ENCODE measurements around the gene FAM216B. TPM values are rescaled to one million over a fixed set of nuclear protein-coding genes. Genes with fewer than 3 reads are reported as not detected.

The FAM216B gene
- total RNA-seq, 2 donors from 2014 or later, result not detected

DNA sequence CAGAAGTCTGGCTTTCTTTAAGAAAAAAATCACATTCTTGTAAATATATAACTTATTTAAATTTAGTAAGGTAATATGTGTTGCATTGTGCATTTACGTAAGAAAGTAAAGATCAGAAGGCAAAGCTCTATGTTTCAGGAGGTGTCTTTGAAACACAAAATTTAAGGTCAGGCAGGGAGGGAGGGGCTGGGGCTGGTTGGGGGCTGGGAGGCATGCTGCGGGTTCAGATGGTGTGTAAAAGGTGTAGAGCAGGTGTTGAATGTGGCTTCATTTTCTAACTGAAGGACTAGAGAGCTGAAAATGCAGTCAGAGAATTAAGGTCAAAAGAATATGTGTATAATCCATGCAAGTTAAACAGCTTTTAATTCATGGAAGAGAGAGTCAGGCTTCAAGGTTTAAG, 14.3 kb downstream of the FAM216B start:
- ATAC-seq (no peak), DNase-seq (no peak)
- Mint-ChIP-seq H3K27ac (no peak overlapping the region), H3K27me3 (peaks cover 21% of the 10 kb centered on the region), H3K36me3 (ENCODE audit: low read depth) (no peaks in the 10 kb centered on the region), H3K4me1 (no peaks in the 10 kb centered on the region), H3K4me3 (no peak overlapping the region)
- H3K9me3 ChIP-seq (ENCODE audit: control insufficient read depth, low read length, poor library complexity, severe bottlenecking), result no peaks in the 10 kb centered on the region

DNA sequence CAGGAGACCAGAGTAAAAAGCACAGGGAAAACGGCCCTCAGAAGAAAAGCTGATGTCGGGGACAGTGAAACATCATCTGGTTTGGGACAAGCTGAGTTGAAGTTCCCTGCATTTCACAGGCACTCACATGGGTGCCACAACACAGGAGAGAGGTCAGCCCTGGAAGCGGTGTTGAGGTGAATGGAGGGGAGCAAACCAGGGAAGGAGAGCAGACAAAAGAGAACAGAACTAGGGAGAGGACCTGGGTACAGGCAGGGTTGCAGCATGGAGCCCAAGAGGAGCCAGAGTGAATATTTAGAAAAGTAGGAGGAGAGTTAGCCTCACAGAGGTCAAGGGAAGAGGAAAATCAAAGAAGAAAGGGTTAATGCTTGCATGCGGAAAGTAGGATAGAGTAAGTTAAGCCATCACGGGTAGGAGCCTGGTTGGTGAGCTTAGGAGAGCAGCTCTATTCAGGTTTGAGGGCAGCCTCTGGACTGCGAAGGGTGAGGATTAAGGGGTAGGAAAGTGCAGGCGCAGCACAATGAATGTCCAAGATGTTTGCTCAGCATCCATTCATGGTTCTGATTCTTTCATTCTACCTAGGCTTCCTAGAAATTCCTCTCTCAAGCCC, 15.5 kb downstream of the FAM216B start:
- Mint-ChIP-seq H3K4me3 (no peak overlapping the region), H3K27ac (no peak overlapping the region)
- ATAC-seq, result no peak

DNA sequence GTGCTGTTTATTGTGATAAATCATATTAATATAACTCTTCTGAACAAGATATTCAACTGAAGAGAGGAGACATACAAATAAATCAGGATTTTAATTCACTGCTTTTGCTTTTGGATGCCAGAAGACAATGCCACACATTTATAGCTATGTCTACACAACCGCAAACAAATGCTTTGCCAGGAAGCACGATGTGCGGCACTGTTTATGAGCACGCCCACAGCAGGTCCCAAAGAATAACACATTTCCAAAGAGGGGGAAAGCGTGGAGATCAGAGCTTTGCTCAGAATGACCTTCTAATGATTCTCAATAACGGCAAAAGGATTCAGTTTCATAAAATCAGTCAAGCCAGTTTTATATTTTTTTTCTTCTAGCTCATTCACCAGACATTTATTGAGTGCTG, 16.7 kb downstream of the FAM216B start:
- no peak overlapping the region for H3K4me3 Mint-ChIP-seq
- no peak overlapping the region for H3K27ac Mint-ChIP-seq
- H3K9me3 ChIP-seq (ENCODE audit: control insufficient read depth, low read length, poor library complexity, severe bottlenecking), result no peaks in the 10 kb centered on the region
- H3K4me1 Mint-ChIP-seq, result no peaks in the 10 kb centered on the region
- ATAC-seq (no peak), DNase-seq (no peak)
- H3K36me3 Mint-ChIP-seq (ENCODE audit: low read depth), result no peaks in the 10 kb centered on the region
- H3K27me3 Mint-ChIP-seq, result peaks cover 21% of the 10 kb centered on the region

More for the DNA sequence above, 15.5 kb downstream of the FAM216B start:
- Mint-ChIP-seq H3K27me3 (peaks cover 21% of the 10 kb centered on the region), H3K4me1 (no peaks in the 10 kb centered on the region), H3K36me3 (ENCODE audit: low read depth) (no peaks in the 10 kb centered on the region)
- H3K9me3 ChIP-seq (ENCODE audit: control insufficient read depth, low read length, poor library complexity, severe bottlenecking), result no peaks in the 10 kb centered on the region
- DNase-seq, result no peak

DNA sequence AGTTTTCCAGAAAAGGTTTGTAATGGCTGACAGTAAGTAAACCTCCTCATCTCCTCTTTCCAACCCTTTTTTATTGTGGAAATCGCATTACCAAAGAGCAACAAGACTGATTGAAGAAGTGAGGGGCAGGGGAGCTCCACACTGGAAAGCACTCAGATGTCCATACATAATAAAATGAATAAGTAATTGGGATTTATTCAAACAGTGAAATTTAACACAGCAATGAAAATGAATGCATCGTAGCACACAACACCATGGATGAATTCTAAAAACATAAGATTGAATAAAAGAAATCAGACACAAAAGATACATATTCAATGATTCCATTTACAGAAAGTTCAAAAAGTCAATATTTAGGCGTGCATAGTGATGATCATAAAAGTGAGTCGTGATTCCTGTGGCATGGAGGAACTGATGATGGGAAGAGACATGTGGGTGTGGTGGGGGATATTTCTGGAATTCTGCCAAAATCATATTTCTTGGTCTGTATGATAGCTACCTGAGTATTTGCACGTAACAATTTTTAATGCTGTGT, 18.8 kb downstream of the FAM216B start:
- Mint-ChIP-seq H3K4me3 (no peak overlapping the region), H3K27ac (no peak overlapping the region), H3K36me3 (ENCODE audit: low read depth) (no peaks in the 10 kb centered on the region), H3K27me3 (peaks cover 15% of the 10 kb centered on the region), H3K4me1 (no peaks in the 10 kb centered on the region)
- ATAC-seq (no peak), DNase-seq (no peak)
- H3K9me3 ChIP-seq (ENCODE audit: control insufficient read depth, low read length, poor library complexity, severe bottlenecking), result no peaks in the 10 kb centered on the region

DNA sequence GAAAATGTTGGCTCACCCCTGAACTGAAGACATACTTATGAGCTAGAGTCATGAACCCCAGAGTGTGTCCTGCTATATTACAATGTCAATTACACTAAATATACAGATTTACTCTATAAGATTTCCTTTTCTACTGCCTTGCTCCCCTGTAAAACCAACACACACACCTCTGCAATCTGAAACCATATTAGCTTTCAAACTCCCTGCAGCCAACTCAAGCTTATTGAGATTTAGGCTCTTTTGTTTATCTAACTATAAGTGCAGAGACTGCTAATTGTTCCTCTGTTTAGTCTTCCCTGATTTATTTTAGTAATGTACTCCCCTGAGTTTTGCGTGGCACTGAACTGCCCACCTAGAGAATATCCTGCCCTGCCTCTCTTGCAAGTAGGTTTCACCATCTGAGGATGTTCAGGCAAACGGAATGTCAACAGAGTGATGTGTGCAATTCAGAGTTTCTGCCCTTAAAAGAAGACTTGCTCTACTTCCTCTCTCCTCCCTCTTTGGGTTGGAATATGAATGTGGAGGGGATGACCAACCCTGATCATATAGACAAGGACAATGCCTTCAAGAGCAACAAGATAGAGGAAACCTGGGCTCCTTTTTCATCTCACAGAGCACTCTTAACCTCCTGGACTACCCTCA, 22.3 kb downstream of the FAM216B start:
- Mint-ChIP-seq H3K36me3 (ENCODE audit: low read depth) (no peaks in the 10 kb centered on the region), H3K4me3 (no peak overlapping the region), H3K27me3 (peaks cover 5% of the 10 kb centered on the region), H3K27ac (no peak overlapping the region), H3K4me1 (no peaks in the 10 kb centered on the region)
- ATAC-seq, result no peak
- H3K9me3 ChIP-seq (ENCODE audit: control insufficient read depth, low read length, poor library complexity, severe bottlenecking), result no peaks in the 10 kb centered on the region
- DNase-seq, result no peak

DNA sequence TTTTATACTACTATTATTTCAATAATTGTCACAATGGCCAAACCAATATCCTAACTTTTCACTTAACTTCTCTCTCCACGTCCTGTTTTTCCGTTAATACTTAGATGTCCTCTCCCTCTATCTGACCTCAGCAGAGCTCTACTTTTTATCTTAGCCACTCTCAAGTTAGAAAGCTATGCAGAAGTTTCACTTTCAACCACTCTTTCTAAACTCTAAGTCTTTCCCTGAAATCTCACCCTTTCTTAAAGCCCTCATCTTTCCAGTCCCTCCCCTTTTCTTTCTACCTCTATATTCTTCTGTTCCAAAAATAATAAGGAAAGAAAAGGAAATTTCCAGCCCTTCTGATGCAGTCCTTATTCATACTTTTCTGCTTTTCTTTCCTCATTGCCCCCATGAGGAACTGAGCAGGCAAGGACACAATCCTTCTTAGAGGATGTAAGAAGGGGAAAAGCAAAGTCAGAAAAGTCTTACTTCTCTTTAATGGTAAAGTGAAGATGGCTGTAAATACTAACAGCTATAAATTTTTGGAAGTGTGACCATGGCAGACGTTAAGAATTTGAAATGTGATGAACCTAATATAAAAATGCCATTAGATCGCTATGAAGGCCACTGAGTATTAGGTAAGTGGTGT, 23.0 kb downstream of the FAM216B start:
- no peak for ATAC-seq
- H3K9me3 ChIP-seq (ENCODE audit: control insufficient read depth, low read length, poor library complexity, severe bottlenecking), result no peaks in the 10 kb centered on the region
- Mint-ChIP-seq H3K27me3 (peaks cover 12% of the 10 kb centered on the region), H3K4me1 (no peaks in the 10 kb centered on the region), H3K4me3 (no peak overlapping the region), H3K27ac (no peak overlapping the region), H3K36me3 (ENCODE audit: low read depth) (no peaks in the 10 kb centered on the region)
- DNase-seq, result no peak

DNA sequence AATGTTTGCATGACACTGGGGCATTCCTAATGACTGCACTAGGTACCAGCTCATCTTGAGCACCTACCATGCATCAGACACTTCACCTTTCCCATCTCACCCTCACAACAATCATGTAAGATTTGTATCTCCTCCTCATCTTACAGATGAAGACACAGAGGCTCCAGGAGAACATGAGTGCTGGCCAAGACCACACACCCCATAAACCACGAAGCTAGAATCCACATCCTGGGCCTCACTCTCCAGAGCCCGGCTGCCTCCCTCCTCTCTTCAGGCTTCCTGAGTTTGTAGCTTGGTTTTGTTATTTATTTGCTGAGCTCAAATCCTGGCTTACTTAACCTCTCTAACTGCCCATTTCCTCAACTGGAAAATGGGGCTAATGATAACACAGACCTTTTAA, 25.9 kb downstream of the FAM216B start:
- H3K9me3 ChIP-seq (ENCODE audit: control insufficient read depth, low read length, poor library complexity, severe bottlenecking), result no peaks in the 10 kb centered on the region
- DNase-seq (no peak), ATAC-seq (no peak)
- H3K4me1 Mint-ChIP-seq, result no peaks in the 10 kb centered on the region
- peaks cover 20% of the 10 kb centered on the region for H3K27me3 Mint-ChIP-seq
- H3K4me3 Mint-ChIP-seq, result no peak overlapping the region
- no peaks in the 10 kb centered on the region for H3K36me3 Mint-ChIP-seq (ENCODE audit: low read depth)
- H3K27ac Mint-ChIP-seq, result no peak overlapping the region

DNA sequence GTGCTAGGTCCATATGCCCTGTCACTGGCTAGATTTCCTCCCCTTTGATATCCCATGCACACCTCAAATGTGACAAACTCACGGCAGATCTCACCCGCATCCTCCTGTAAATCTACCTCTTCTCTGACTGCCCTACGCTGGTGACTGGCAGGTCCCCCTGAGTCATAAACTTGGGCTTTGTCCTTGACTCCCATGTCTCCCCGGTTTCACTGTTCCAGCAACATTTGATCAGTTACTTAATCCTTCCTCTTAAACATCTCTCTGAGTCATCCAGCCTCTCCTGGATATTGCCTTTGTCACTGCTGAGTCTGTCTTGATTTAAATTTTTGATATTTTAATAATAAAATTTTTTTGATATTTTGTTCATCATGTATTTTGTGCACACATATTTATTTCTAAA, 26.5 kb downstream of the FAM216B start:
- H3K9me3 ChIP-seq (ENCODE audit: control insufficient read depth, low read length, poor library complexity, severe bottlenecking), result no peaks in the 10 kb centered on the region
- ATAC-seq (no peak), DNase-seq (no peak)
- H3K36me3 Mint-ChIP-seq (ENCODE audit: low read depth), result no peaks in the 10 kb centered on the region
- H3K4me1 Mint-ChIP-seq, result no peaks in the 10 kb centered on the region
- H3K27me3 Mint-ChIP-seq, result peaks cover 20% of the 10 kb centered on the region
- no peak overlapping the region for H3K4me3 Mint-ChIP-seq
- H3K27ac Mint-ChIP-seq, result no peak overlapping the region

DNA sequence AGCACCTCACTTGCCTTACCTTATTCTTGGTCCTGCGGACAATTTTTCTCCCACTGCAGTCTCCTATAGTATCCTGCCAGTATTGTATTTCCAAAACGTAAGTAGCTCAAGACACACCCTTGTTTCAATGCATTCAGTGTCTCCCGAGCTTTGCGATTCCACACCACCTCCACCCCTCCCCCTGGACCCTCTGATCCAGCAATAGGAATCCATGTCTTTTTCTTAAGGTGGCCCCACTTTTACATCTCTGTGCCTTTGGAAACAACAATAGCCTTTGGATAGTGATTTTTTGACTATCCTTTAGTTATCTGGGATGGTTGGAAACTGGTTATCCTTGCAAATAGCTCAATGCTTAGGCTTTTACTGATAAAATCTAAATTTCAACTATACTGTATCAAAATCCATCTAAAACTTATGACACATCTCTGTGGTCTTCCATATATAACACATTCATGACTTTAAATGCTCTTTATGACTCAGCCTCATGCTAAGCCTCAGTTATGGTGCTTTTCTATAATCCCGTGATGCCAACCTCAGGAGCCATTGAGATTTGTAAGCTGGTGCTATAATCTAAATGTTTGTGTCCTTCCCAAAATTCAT, 27.1 kb downstream of the FAM216B start:
- Mint-ChIP-seq H3K27me3 (peaks cover 20% of the 10 kb centered on the region), H3K4me3 (no peak overlapping the region), H3K4me1 (no peaks in the 10 kb centered on the region), H3K36me3 (ENCODE audit: low read depth) (no peaks in the 10 kb centered on the region), H3K27ac (no peak overlapping the region)
- ATAC-seq (no peak), DNase-seq (no peak)
- H3K9me3 ChIP-seq (ENCODE audit: control insufficient read depth, low read length, poor library complexity, severe bottlenecking), result peaks cover 2% of the 10 kb centered on the region

DNA sequence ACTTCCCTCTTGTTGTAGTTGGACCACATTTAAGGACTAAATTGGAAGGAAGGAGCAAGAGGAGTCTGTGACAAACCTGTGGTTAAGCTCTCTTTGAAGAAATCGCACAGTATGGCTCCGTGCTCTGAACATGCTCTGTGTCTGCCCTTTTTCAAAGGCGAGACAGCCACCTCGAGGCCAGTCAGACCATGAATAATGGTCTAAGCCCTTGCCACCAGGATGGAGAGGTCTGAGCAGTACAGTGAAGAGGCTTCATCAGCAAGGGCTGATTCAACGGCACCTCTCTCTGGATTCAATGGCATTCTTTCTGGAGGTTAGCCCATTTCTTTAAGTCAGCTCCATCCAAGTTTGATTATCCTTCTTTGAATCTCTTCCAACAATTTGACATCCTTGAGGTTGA, 30.9 kb downstream of the FAM216B start:
- no peak overlapping the region for H3K4me3 Mint-ChIP-seq
- DNase-seq, result no peak
- H3K27me3 Mint-ChIP-seq, result peaks cover 44% of the 10 kb centered on the region
- peaks cover 2% of the 10 kb centered on the region for H3K9me3 ChIP-seq (ENCODE audit: control insufficient read depth, low read length, poor library complexity, severe bottlenecking)
- ATAC-seq, result no peak
- no peak overlapping the region for H3K27ac Mint-ChIP-seq
- H3K4me1 Mint-ChIP-seq, result no peaks in the 10 kb centered on the region
- H3K36me3 Mint-ChIP-seq (ENCODE audit: low read depth), result peaks cover 2% of the 10 kb centered on the region

DNA sequence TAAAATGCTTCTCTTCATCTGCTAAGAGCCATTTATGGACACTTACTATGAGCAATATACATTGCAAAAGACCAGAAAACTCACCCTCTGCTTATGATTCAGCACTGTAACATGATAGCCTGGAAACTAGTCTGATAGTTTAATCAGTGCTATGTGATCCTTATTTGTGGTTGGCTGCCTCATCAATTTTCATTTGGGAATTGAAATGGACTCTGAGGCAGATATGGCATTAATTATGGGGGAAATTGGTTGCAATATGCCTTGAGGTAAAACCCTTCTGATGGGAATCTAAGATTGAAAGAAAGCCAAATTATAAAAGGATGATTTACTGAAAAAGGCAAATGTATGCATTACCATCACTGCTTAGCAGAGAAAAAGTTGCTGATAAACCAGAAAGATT, 33.5 kb downstream of the FAM216B start:
- H3K27ac Mint-ChIP-seq, result no peak overlapping the region
- H3K36me3 Mint-ChIP-seq (ENCODE audit: low read depth), result peaks cover 4% of the 10 kb centered on the region
- ATAC-seq, result no peak
- H3K4me1 Mint-ChIP-seq, result no peaks in the 10 kb centered on the region
- H3K9me3 ChIP-seq (ENCODE audit: control insufficient read depth, low read length, poor library complexity, severe bottlenecking), result peaks cover 2% of the 10 kb centered on the region
- no peak overlapping the region for H3K4me3 Mint-ChIP-seq
- peaks cover 35% of the 10 kb centered on the region for H3K27me3 Mint-ChIP-seq
- DNase-seq, result no peak

DNA sequence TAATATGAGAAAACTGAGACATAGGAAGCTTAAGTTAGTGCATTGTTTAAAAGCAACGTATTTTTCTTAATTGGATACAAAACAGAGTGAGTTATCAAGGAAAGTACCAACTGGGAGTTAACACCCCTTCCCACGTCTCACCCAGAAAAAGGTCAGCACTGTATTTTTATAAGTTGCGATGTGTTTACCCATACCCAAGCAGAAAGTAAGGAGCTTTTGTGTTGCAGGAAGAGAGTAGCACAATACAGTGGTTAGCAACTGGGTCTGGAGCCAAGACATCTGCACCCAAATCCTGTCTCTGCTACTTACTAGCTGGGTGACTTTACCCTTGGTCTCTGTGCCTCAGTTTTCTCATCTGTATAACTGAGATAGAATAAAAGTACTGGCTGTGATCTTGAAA, 34.3 kb downstream of the FAM216B start:
- H3K27ac Mint-ChIP-seq, result no peak overlapping the region
- peaks cover 2% of the 10 kb centered on the region for H3K9me3 ChIP-seq (ENCODE audit: control insufficient read depth, low read length, poor library complexity, severe bottlenecking)
- H3K27me3 Mint-ChIP-seq, result peaks cover 37% of the 10 kb centered on the region
- no peaks in the 10 kb centered on the region for H3K4me1 Mint-ChIP-seq
- peaks cover 4% of the 10 kb centered on the region for H3K36me3 Mint-ChIP-seq (ENCODE audit: low read depth)
- DNase-seq, result no peak
- ATAC-seq, result no peak
- no peak overlapping the region for H3K4me3 Mint-ChIP-seq

DNA sequence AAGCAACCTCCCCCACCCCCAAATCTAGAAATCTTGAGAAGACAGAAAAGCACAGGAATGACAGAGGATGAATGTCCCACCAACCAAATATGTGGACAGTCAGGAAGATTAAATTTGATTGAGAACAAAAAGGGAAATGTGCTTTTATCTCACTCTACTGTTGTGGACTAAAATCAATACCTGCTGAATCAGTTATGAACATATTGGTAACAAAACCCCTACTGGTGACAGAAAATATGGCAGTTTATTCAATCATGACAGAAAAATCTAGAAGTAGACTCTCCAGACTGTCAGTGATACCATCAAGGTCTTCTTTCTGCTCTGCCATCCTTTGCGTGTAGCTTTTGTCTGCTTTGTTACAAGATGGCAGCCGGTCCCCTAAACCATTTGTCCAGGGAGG, 35.2 kb downstream of the FAM216B start:
- peaks cover 4% of the 10 kb centered on the region for H3K36me3 Mint-ChIP-seq (ENCODE audit: low read depth)

More for the DNA sequence above, 35.2 kb downstream of the FAM216B start:
- H3K27me3 Mint-ChIP-seq, result peaks cover 37% of the 10 kb centered on the region
- H3K27ac Mint-ChIP-seq, result no peak overlapping the region
- H3K9me3 ChIP-seq (ENCODE audit: control insufficient read depth, low read length, poor library complexity, severe bottlenecking), result peaks cover 2% of the 10 kb centered on the region
- no peak for DNase-seq
- no peaks in the 10 kb centered on the region for H3K4me1 Mint-ChIP-seq
- no peak for ATAC-seq
- no peak overlapping the region for H3K4me3 Mint-ChIP-seq

Data from T-helper 17 cell (primary cell).